Vagina (tissue), 2 donors: ENCODE data around the gene CHL1. TPM values are rescaled to one million over a fixed set of nuclear protein-coding genes. Genes with fewer than 3 reads are reported as not detected.

Experiments
- DNase-seq, 2 donors: peaks; one replicate each; pipeline ENCODE4 v3.0.0-alpha.2; 2017; ENCODE audit errors: extremely low spot score in 2 of 2
- H3K27ac ChIP-seq: fragments of 200-600 bp; sonication (generic); one replicate; pipeline ENCODE4 v1.5.1; 2019
- H3K27me3 ChIP-seq: fragments of 200-600 bp; sonication (generic); one replicate; pipeline ENCODE4 v1.5.1; 2019
- H3K36me3 ChIP-seq, 2 donors: fragments of 200-600 bp; sonication (generic); one replicate each; pipeline ENCODE4 v1.5.1; 2017 to 2019
- H3K4me1 ChIP-seq: fragments of 200-600 bp; sonication (generic); one replicate; pipeline ENCODE4 v1.5.1; 2019
- H3K4me3 ChIP-seq, 2 donors: fragments of 200-600 bp; sonication (generic); 1 replicate in 1 of 2; 2 replicates in 1 of 2; pipeline ENCODE4 v1.5.1; 2016 to 2019
- H3K9me3 ChIP-seq: fragments of 200-600 bp; sonication (generic); one replicate; pipeline ENCODE4 v1.5.1; 2019
- POLR2A ChIP-seq, 2 donors: fragments of 450-650 bp; IDR thresholded peaks; one replicate each; pipeline ENCODE4 v1.6.1; 2017; ENCODE audit warnings: antibody characterized with exemption in 2 of 2, mild to moderate bottlenecking in 2 of 2, moderate library complexity in 2 of 2
- POLR2AphosphoS5 ChIP-seq, 2 donors: sonication (generic); formaldehyde crosslinking; IDR thresholded peaks; one replicate each; pipeline ENCODE4 v1.9.0; 2017; ENCODE audit warnings: antibody characterized with exemption in 2 of 2, mild to moderate bottlenecking in 2 of 2, low read depth in 1 of 2; ENCODE audit not compliant: insufficient read depth in 1 of 2
- intact Hi-C: fragments of 100-400 bp; cut with DNase I; formaldehyde crosslinking; loops from one replicate; pipeline ENCODE4 v1.15.1; 2023
- total RNA-seq: library from RNA; depleted of rRNA; stranded (reverse); fragments of >200 nt; gene quantifications from one replicate; pipeline ENCODE4 v1.2.3, GENCODE V29; 2016
- TF ChIP-seq, protein P1 (sequence below), 3 experiments: fragments of 450-650 bp in 2 of 3; fragments of 200-600 bp in 1 of 3; sonication (generic) in 1 of 3; IDR thresholded peaks; one replicate each; pipeline ENCODE4 v1.5.1; 2017 to 2019; ENCODE audit warnings: antibody characterized with exemption in 3 of 3, mild to moderate bottlenecking in 2 of 3, moderate library complexity in 2 of 3

CHL1 gene
- total RNA-seq, 1 donor from 2014 or later, result 25.8 TPM

DNA sequence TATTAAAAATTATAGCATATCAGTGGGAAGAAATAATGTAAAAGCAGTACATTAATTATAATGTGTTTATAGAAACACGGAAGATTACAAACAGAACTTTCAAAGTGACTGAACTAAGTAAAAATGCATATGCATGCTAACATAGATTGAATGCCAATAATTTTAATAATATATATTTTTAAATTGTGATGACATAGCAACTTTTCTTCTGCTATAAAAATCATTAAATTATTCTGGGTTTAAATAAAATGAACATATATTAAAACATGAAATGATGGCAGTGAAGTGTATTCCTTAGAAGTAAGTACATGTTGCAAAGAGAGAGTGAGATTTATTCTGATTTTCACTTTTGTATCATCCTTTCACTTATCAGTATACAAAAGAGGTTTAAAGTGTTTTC lies 128.9 kb downstream of the CHL1 start:
- no peaks in the 10 kb centered on the region for H3K27me3 ChIP-seq
- H3K27ac ChIP-seq, result no peak overlapping the region
- intact Hi-C loops, result no loop called here
- TF ChIP-seq POLR2AphosphoS5 (IDR thresholded peaks at IDR 0.05; ENCODE audit: insufficient read depth in 1 of 2, low read depth in 1 of 2) (no peak), POLR2A (IDR thresholded peaks at IDR 0.05) (no peak)
- TF ChIP-seq, protein P1, sequence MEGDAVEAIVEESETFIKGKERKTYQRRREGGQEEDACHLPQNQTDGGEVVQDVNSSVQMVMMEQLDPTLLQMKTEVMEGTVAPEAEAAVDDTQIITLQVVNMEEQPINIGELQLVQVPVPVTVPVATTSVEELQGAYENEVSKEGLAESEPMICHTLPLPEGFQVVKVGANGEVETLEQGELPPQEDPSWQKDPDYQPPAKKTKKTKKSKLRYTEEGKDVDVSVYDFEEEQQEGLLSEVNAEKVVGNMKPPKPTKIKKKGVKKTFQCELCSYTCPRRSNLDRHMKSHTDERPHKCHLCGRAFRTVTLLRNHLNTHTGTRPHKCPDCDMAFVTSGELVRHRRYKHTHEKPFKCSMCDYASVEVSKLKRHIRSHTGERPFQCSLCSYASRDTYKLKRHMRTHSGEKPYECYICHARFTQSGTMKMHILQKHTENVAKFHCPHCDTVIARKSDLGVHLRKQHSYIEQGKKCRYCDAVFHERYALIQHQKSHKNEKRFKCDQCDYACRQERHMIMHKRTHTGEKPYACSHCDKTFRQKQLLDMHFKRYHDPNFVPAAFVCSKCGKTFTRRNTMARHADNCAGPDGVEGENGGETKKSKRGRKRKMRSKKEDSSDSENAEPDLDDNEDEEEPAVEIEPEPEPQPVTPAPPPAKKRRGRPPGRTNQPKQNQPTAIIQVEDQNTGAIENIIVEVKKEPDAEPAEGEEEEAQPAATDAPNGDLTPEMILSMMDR (IDR thresholded peaks at IDR 0.05), result no peak
- no peaks in the 10 kb centered on the region for H3K36me3 ChIP-seq
- H3K4me1 ChIP-seq, result no peaks in the 10 kb centered on the region
- H3K9me3 ChIP-seq, result no peaks in the 10 kb centered on the region
- DNase-seq, result no peak
- H3K4me3 ChIP-seq, result no peak overlapping the region

DNA sequence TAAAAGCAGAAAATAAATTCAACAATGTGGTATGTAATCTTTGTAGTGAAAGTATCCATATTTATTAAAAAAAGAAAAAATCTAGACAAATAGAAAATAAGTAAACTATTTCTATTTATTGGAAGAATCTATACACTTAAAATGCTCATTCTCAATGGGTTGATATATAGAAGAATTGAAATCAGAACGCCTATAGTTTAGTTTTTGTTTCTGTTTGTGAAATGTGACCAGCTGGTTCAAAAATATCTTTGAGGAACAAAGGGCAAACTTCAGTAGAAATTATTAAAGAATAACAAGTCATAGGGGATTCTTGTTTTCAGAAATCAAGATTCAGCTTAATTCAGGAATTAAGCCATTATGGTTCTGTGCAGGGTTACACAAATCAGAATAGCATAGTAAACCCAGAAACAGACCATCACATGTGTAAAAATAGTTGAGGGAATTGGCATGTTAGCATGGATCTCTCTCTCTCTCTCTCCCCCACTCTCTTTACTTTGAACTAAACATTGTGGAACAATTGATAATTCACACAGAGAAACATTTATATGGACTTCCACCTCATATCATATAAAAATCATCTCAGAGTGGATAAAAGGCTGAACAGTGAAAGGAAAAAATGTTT lies 134.0 kb downstream of the CHL1 start:
- intact Hi-C loops, result no loop called here
- no peaks in the 10 kb centered on the region for H3K36me3 ChIP-seq
- no peak for DNase-seq
- no peaks in the 10 kb centered on the region for H3K27me3 ChIP-seq
- H3K9me3 ChIP-seq, result no peaks in the 10 kb centered on the region
- no peaks in the 10 kb centered on the region for H3K4me1 ChIP-seq
- H3K27ac ChIP-seq, result no peak overlapping the region
- TF ChIP-seq, protein P1 (IDR thresholded peaks at IDR 0.05), result no peak
- TF ChIP-seq POLR2AphosphoS5 (IDR thresholded peaks at IDR 0.05; ENCODE audit: insufficient read depth in 1 of 2, low read depth in 1 of 2) (no peak), POLR2A (IDR thresholded peaks at IDR 0.05) (no peak)
- no peak overlapping the region for H3K4me3 ChIP-seq

DNA sequence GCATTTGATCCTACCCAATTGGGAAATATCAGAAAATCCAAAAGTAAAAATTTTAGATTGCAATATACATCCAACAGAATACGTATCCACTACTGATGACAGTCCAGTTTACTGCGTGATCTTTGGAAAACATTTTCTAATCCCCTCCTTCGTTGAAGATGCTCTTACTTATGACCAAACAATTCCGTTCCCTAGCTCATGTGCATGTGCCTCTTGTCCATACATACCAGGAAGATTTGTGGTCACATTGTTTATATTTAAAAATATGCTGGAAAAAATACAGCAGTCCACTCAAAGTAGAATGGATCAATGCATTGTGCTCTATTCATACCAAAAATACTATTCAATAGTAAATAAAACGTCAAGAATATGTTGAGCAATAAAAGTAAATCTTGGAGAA lies 135.3 kb downstream of the CHL1 start:
- intact Hi-C loops, result no loop called here

DNA sequence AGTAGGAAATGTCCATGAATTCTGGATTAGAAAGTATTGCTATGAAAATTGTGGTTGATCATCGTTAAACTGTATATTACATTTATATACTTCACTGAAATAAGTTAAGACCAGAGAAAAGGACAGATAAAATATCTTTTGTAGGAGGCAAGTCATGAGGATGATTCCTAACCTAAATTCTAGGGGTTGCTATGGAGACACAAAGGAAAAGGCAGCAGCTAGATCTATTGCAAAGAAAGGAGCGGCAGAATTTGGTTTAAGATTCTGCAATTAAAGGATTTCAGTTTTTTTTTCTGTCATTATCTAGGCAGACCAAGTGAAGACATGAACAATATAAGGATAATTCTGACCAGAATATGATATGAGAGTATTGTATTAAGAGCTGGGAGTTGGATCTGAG lies 136.1 kb downstream of the CHL1 start:
- DNase-seq, result no peak
- Histone ChIP-seq H3K27me3 (no peaks in the 10 kb centered on the region), H3K9me3 (no peaks in the 10 kb centered on the region), H3K4me1 (no peaks in the 10 kb centered on the region), H3K27ac (no peak overlapping the region), H3K4me3 (no peak overlapping the region), H3K36me3 (no peaks in the 10 kb centered on the region)
- intact Hi-C loops, result no loop called here
- TF ChIP-seq POLR2A (IDR thresholded peaks at IDR 0.05), result no peak
- TF ChIP-seq, protein P1 (IDR thresholded peaks at IDR 0.05), result no peak

More for the DNA sequence above, 135.3 kb downstream of the CHL1 start:
- Histone ChIP-seq H3K4me3 (no peak overlapping the region), H3K27me3 (no peaks in the 10 kb centered on the region), H3K36me3 (no peaks in the 10 kb centered on the region), H3K27ac (no peak overlapping the region), H3K4me1 (no peaks in the 10 kb centered on the region), H3K9me3 (no peaks in the 10 kb centered on the region)
- no peak for DNase-seq
- TF ChIP-seq, protein P1 (IDR thresholded peaks at IDR 0.05), result no peak
- TF ChIP-seq POLR2AphosphoS5 (IDR thresholded peaks at IDR 0.05; ENCODE audit: insufficient read depth in 1 of 2, low read depth in 1 of 2) (no peak), POLR2A (IDR thresholded peaks at IDR 0.05) (no peak)

DNA sequence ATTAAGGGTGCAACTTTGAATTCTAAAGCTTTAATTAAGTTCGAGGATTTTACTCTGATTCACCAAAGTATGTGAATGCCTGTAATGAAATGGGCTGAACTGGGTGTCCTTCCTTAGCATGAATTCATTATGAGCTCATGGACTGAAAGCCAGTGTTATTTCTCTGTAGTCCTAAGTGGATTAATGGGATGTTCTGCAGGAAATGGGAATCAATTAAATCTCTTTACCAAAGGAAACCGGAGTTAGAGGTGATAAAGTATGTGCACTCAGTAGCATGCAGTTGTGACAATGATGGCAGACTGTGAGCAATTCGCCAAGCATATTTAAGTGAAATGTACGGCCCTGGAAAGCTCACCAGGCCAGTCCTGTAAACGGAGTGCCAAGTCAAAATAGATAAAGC lies 138.7 kb downstream of the CHL1 start:
- DNase-seq, result no peak
- Histone ChIP-seq H3K36me3 (no peaks in the 10 kb centered on the region), H3K9me3 (no peaks in the 10 kb centered on the region), H3K4me1 (no peaks in the 10 kb centered on the region), H3K4me3 (no peak overlapping the region), H3K27ac (no peak overlapping the region), H3K27me3 (no peaks in the 10 kb centered on the region)
- intact Hi-C loops, result no loop called here
- TF ChIP-seq POLR2A (IDR thresholded peaks at IDR 0.05) (no peak), POLR2AphosphoS5 (IDR thresholded peaks at IDR 0.05; ENCODE audit: insufficient read depth in 1 of 2, low read depth in 1 of 2) (no peak)
- TF ChIP-seq, protein P1 (IDR thresholded peaks at IDR 0.05), result no peak
